ENCODE data around the gene CPT2. TPM values are rescaled to one million over a fixed set of nuclear protein-coding genes. Genes with fewer than 3 reads are reported as not detected.

Gene CPT2
- total RNA-seq, 1 donor from 2014 or later: 23.3 TPM

GRCh38 chr1:53218201-53218600 is 21.6 kb downstream of the CPT2 start:
- no peak for DNase-seq (ENCODE audit: low read depth)

GRCh38 chr1:53219711-53220110 is 23.1 kb downstream of the CPT2 start:
- DNase-seq (ENCODE audit: low read depth): no peak

DNA sequence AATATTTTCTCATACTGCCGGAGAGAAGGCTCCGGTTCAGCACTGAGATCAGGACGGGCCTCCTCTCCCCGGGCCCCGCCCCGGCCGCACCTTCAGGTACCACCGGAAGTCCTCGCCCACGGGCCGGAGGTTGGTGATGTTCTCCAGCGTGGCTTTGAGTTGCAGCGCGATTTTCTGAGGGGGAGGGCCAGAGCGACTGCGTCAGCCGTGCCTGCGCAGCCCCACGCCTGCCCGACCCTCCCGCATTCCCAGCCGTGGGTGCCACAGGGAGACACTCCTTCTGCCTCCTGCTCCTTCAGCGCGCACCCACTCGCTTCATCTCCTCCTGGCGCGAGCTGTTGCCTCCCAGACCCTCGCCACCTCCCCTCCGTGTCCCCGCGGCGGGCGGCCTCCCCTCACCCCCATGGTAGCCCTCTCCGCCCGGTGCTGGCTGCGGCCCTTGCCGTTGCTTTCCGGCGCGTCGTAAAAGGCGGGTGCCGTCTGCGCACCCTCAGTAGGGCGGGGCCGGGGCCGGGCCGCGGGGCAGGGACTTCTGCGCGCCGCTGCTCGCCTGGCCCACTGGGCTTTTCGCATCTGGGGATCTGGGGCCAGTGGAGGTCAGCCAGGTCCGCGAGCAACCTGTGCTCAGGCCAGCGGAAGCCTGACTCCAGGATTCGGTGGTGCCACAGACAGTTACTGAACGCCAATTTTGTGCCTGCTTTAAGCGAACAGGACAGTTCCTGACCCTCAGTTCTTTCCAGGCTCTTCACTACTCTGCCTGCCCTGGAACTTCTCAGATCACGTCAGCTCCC is 23.7 kb downstream of the CPT2 start, which contains the start of gene CZIB:
Gene CZIB (minus strand): TSS at position 464 of the 791 bp plus-strand sequence. CDS start 59 bp downstream, at position 405.
- peak; percentile 86 for DNase-seq (ENCODE audit: low read depth)

- DNase-seq (ENCODE audit: low read depth): no peak
These were observed 24.3 kb downstream of the CPT2 start for GRCh38 chr1:53220962-53221286.

DNA sequence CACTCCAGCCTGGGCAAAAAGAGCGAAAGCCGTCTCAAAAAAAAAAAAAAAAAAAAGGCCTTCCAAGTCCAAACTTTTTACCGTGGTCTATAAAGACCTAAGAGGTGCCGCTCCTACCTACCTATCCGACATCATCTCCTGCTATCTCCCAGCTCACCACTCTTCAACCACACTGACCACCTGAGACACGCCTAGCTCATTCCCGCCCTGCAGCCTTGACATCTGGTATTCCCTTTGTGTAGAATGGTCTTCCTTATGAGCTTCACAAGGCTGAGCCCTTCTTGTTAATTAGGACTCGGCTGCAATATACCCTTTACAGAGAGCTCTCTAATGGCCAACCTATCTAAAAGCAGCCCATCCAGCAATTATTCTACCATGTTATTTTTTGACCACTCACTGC is 41.0 kb downstream of the CPT2 start:
- no peak for DNase-seq (ENCODE audit: low read depth)

DNA sequence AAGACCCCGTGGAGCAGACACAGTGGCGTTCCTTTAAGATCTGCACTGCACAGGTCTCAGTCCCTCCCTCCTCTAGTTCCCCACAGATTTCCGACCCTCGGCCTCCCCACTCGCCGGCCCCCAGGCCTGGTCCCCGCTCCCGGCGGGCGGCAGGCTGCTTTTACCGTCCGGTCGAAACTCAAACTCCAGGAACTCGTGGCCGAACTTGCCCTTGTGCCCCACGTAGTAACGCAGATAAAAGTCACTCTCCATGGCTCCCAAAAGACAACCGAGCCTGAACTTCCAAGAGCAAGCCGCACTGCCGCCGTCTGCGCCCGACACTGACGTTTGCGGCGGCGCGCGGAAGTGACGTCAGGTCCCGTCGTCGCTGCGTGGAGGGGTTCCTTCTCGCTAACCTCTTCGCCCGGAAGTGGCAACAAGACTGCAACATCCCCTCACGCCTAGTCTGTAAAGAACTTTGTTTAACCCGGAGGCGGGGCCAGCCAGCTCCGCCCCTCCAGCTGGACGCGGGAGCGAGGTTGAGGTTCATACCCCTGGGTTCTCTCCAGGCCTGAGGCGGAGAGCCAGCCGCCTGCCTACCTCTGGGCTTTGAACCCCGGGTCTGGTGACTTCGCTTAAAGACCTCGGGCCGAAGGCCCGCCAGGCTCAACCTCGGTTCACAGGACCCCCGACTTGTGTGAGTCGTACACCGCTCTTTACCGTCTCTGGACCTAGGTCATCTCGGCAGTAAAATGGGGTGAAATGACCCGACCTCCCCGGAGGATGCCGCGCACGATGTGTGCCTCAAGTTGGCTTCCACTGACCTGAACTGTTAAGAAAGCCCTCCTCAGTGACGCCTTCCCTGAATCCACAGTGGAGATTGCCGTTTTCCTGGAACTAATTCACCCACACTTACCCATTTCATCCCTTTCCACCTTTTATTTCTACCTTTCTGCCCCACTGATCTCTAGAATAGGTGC is 41.9 kb downstream of the CPT2 start, which contains the start of gene MAGOH:
Gene MAGOH (minus strand): TSS at position 322 of the 959 bp plus-strand sequence. CDS start 70 bp downstream, at position 252.
- DNase-seq (ENCODE audit: low read depth): peak; percentile 90

DNA sequence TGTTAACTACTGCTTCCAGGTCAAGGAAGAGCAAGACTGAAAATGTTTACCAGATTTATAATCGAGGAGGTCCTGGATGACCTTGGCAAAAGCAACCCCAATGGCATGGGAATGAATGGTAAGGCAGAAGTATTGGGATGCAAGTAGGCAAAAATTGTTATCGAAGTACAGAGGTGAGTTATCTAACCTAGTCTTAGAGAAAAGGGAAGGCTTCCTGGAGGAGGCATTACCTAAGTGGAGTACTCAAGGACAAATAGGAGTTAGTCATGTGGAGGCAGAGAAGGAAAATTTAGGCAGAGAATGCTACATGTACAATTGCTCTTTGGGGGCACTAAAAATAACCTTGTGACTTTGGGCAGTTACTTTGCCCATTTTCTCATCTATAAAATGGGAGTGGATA is 45.2 kb downstream of the CPT2 start:
- no peak for DNase-seq (ENCODE audit: low read depth)

- no peak for DNase-seq (ENCODE audit: low read depth)
These were observed 45.8 kb downstream of the CPT2 start for GRCh38 chr1:53242381-53242780.

DNA sequence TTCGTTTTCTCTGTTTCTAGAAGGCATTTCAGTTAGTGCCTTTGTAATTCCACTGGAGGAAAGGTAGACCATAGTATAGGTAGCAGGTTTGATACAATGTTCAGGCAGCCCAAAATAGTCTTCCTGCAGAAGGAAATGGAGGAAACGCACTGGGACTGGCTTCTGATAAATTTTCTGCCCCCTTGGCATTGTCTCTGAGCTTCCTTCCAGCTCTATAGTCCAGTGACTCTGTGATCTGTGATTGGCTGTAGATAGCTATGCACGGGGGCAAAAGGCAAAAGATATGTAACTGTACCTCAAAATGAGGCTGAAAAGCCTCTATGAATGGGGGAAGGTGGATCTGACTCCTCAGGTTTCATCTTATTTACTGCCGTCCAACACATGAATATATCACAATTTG is 47.5 kb downstream of the CPT2 start:
- no peak for DNase-seq (ENCODE audit: low read depth)

DNA sequence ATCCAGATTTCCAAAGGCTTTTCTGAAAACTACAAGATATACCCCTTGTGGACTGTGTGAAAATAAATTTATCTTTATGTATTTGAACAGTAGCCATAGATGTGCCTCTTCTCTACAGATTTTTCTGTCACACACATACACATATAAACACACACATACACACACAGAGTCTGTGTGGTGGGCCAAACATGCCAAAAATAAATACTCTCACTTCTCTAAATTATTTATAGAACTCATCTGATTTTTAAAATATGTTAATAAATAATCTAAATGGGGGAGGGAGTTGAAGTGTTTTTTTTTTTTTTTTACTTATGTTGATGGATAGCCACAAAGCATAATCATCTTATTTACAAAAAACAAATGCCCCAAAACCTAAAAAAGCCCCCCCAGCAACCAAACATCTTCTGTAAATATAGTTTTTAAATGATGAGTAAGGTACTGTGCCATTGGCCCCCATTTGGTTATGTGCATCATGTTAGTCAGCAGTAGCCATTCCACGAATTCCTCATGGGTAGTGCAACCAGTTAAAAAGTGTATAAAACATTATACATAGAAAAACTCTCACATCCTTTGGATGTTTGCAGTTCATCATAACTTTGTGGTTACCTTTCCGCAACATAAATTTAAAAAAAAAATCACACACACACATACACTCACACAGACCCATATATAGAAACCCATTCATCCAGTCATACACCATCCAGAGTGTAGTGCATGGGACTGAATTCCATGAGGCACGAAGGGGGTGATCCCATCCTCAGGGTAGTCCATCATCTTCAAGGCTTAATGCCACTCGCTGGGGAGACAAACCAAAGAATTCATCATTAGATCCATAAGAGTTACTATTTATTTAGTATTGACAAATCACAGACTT is 49.9 kb downstream of the CPT2 start:
- no peak for DNase-seq (ENCODE audit: low read depth)

DNA sequence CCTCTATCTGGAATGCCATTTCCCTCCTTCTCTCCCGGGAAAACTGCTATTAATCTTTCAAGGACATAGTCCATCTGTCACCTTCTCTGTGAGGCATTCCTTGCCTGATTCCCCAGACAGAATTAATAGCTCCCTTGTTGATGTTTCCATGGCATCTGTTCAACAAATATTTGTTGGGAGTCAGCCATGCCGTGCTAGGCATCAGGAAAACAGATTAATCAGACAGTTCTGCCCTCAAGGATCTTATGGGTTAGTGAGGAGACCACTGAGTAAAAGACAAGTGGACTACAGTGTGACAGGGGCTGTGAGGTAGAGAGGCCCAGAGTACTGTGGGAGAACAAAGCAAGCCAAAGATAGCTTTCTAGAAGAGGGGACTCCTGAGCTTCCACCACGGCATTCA is 53.1 kb downstream of the CPT2 start:
- peak; percentile 26 for DNase-seq (ENCODE audit: low read depth)

GRCh38 chr1:53250325-53250724 is 53.7 kb downstream of the CPT2 start:
- no peak for DNase-seq (ENCODE audit: low read depth)

GRCh38 chr1:53254011-53254640 is 57.5 kb downstream of the CPT2 start:
- no peak for DNase-seq (ENCODE audit: low read depth)

GRCh38 chr1:53255031-53255430 is 58.4 kb downstream of the CPT2 start:
- no peak for DNase-seq (ENCODE audit: low read depth)

DNA sequence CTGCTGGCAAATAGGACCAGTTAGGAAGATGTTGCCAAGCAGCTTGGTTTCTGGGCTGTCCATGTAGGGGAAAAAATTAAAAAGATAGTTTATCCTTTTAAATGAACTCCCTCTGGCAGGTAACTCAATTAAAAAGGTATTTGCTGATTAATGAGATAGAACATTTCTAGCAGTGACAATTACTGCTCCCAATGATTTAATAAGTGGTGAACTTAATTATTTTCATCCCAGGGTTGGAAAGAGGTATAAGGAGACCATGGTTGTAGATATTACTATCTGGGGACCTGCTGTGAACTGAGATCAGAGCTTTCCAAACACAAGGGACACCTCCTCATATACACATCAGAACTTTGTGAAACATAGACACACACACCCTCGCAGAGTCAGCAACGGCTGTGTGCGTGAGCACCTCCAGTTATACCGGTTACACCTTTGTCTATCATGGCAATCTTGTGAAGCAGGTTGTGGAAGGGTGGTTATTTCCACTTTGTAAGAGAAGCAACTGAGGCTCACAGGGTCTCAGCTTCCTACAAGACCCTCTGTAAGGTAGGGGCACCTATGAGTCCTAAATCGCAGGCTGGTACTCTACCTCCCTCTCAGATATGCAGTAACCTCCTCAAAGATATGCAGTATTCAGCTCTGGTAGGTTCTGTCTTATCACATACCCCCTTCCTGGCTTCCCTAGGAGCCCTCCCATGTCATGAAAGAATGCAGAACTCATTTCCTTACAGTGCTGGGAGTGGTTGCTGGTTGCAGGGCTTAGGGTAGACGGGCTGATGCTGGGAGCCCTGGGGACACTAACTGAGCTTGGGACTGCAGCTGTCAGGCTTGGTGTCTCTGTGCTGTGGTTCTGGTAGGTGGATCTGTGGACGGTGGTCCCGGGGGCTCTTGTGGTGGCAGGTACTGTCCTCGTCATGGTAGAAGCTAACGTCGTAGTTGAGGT is 60.2 kb downstream of the CPT2 start:
- no peak for DNase-seq (ENCODE audit: low read depth)

GRCh38 chr1:53257454-53258081 is 60.9 kb downstream of the CPT2 start:
- peak; percentile 36 for DNase-seq (ENCODE audit: low read depth)

GRCh38 chr1:53258216-53258615 is 61.6 kb downstream of the CPT2 start:
- DNase-seq (ENCODE audit: low read depth): no peak

- DNase-seq (ENCODE audit: low read depth): no peak
These were observed 63.3 kb downstream of the CPT2 start for GRCh38 chr1:53259932-53260331.

DNA sequence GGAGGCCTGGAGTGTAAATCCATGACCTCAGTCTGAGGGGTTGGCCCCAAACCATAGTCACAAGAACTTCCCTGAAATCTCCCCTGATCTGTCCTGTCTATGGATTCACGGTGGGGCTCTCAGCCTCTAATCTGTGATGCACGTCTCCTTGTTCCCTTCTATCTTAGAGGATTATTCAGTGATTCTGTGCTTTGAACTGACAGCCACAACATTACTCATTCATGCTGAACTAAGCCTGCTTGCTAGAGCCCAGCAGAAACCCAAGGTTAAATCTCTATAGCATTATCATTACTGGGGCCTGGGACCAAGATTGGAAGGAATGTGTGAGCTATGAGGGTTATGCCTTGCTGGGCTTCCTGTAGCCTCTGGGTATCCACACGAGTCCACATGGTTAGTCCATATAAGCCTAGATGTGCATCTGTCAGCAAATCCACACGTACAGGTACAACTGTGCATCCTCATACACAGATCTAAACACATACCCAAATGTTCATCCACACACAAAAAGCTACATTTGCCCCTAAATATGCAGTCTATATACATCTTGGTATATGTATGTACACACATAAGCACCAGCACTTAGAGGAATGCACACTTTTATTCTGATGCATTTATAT is 64.1 kb downstream of the CPT2 start:
- no peak for DNase-seq (ENCODE audit: low read depth)
